Measurements from ENCODE around the gene DEPDC5.

GRCh38 chr22:31728857-31729256, 25.0 kb upstream of the DEPDC5 start:
- no peak for TF ChIP-seq CTCF (IDR thresholded peaks at IDR 0.05)
- no peak for TF ChIP-seq POLR2A (IDR thresholded peaks at IDR 0.05)

Measured in Peyer's patch (tissue), 4 donors.